ENCODE measurements around the gene DNAI1.

DNA sequence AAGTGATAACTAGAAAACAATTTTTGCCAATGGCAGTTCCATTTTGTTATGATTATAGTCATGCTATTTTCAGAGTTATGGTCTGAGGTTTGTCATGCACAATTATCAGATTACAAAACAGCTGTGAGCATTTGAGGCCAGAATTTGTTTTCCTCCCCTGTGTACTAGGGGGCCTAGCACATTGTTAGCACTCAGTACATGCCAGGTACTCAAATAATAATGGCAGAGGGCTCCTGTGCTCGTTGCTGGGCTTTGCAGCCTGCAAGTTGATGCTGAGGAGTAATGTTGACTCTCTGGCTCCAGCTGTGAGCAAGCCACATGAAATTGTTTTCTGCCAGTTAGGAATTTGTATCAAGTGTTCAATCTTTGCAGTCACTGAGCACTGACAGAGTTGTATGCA lies 6.9 kb downstream of the DNAI1 start:
- TF ChIP-seq, protein P1, sequence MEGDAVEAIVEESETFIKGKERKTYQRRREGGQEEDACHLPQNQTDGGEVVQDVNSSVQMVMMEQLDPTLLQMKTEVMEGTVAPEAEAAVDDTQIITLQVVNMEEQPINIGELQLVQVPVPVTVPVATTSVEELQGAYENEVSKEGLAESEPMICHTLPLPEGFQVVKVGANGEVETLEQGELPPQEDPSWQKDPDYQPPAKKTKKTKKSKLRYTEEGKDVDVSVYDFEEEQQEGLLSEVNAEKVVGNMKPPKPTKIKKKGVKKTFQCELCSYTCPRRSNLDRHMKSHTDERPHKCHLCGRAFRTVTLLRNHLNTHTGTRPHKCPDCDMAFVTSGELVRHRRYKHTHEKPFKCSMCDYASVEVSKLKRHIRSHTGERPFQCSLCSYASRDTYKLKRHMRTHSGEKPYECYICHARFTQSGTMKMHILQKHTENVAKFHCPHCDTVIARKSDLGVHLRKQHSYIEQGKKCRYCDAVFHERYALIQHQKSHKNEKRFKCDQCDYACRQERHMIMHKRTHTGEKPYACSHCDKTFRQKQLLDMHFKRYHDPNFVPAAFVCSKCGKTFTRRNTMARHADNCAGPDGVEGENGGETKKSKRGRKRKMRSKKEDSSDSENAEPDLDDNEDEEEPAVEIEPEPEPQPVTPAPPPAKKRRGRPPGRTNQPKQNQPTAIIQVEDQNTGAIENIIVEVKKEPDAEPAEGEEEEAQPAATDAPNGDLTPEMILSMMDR (IDR thresholded peaks at IDR 0.05; ENCODE audit: insufficient read depth, low read length) = no peak
- TF ChIP-seq GABPA (IDR thresholded peaks at IDR 0.05; ENCODE audit: low read depth) = no peak
